ENCODE data around the gene HEATR1. TPM values are rescaled to one million over a fixed set of nuclear protein-coding genes. Genes with fewer than 3 reads are reported as not detected.

Gene HEATR1
- total and polyA plus RNA-seq, 3 donors from 2014 or later = 27.9 to 57.7 (median 51.7) TPM

DNA sequence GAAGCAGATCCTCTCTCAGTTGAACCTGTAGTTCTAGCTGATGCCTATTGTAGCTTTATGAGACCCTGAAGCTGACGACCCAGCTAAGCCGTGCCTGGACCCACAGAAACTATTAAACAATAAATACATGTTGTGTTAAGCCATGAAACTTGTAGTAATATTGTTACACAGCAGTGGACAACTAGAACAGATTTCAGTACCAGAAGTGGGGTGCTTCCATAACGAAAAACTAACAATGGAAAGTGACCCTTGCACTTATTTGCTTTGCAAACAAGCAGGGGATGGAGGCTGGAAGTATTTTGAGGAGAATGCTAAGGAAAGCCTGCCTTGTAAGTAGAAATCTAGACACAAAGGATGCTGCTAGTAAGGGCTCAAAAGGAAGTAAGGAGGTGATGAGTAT is 18.1 kb upstream of the HEATR1 start:
- no peak for DNase-seq
- H3K27me3 ChIP-seq = no peaks in the 10 kb centered on the region
- TF ChIP-seq, protein P1, sequence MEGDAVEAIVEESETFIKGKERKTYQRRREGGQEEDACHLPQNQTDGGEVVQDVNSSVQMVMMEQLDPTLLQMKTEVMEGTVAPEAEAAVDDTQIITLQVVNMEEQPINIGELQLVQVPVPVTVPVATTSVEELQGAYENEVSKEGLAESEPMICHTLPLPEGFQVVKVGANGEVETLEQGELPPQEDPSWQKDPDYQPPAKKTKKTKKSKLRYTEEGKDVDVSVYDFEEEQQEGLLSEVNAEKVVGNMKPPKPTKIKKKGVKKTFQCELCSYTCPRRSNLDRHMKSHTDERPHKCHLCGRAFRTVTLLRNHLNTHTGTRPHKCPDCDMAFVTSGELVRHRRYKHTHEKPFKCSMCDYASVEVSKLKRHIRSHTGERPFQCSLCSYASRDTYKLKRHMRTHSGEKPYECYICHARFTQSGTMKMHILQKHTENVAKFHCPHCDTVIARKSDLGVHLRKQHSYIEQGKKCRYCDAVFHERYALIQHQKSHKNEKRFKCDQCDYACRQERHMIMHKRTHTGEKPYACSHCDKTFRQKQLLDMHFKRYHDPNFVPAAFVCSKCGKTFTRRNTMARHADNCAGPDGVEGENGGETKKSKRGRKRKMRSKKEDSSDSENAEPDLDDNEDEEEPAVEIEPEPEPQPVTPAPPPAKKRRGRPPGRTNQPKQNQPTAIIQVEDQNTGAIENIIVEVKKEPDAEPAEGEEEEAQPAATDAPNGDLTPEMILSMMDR (IDR thresholded peaks at IDR 0.05) = no peak
- TF ChIP-seq POLR2A (IDR thresholded peaks at IDR 0.05) = no peak
- H3K36me3 ChIP-seq (ENCODE audit: low read depth, missing control alignments) = no peaks in the 10 kb centered on the region
- 53 to 59% methylated on average over 3 of the region's 3 CpGs for WGBS, 2 donors
- no peaks in the 10 kb centered on the region for H3K4me1 ChIP-seq
- intact Hi-C loops (cut with DNase I; ENCODE audit: low total_unique reads) = no loop called here
- H3K9me3 ChIP-seq = no peaks in the 10 kb centered on the region
- H3K4me3 ChIP-seq = no peak overlapping the region
- H3K27ac ChIP-seq = no peak overlapping the region

DNA sequence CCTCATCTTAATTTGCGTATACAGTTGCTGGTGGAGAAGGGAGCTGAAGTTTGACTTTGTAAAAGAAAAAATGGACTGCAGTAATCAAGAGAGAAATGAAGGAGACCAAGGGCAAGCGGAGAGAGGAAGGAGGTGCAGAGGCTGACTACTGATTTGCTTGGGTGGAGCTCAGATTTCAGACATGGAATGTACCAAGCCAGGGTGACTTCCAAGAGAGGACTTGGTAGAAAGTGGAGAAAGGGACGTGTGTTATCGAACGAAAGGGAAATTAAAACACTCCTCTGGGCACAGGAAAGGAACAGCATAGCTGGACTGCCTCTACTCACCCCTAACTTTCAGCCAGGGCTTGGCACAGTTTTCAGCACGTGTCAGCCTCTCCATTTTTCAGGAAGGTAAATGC is 15.1 kb upstream of the HEATR1 start:
- Histone ChIP-seq H3K4me3 (no peak overlapping the region), H3K4me1 (no peaks in the 10 kb centered on the region), H3K27me3 (no peaks in the 10 kb centered on the region), H3K27ac (no peak overlapping the region), H3K36me3 (ENCODE audit: low read depth, missing control alignments) (no peaks in the 10 kb centered on the region), H3K9me3 (no peaks in the 10 kb centered on the region)
- DNase-seq = no peak
- WGBS, 2 donors = 82 to 85% methylated on average over 6 of the region's 6 CpGs
- TF ChIP-seq POLR2A (IDR thresholded peaks at IDR 0.05) = no peak
- intact Hi-C loops (cut with DNase I; ENCODE audit: low total_unique reads) = no loop called here

DNA sequence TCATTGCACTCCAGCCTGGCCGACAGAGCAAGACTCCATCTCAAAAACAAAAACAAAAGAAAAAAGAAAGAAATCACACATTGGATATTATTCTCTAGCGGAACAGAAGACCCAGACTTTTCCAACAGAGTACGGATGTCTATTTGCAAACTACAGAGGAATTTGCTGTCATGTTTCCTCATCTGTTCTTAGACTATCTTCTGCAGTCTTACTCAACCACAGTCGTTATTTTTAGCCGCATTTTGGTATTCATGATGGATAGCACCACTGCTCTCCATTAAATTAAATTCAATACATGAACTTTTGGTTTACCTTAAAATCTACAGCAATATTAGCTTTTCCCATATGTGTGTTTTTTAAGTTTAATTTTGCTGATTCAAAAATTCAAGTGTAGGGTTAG is 14.2 kb upstream of the HEATR1 start:
- intact Hi-C loops (cut with DNase I; ENCODE audit: low total_unique reads) = no loop called here
- Histone ChIP-seq H3K36me3 (ENCODE audit: low read depth, missing control alignments) (no peaks in the 10 kb centered on the region), H3K4me1 (no peaks in the 10 kb centered on the region), H3K9me3 (no peaks in the 10 kb centered on the region), H3K27ac (no peak overlapping the region), H3K4me3 (no peak overlapping the region), H3K27me3 (no peaks in the 10 kb centered on the region)
- DNase-seq = no peak
- no peak for TF ChIP-seq POLR2A (IDR thresholded peaks at IDR 0.05)
- TF ChIP-seq, protein P1 (IDR thresholded peaks at IDR 0.05) = no peak
- WGBS, 2 donors = 89% methylated on average over 5 of the region's 5 CpGs

DNA sequence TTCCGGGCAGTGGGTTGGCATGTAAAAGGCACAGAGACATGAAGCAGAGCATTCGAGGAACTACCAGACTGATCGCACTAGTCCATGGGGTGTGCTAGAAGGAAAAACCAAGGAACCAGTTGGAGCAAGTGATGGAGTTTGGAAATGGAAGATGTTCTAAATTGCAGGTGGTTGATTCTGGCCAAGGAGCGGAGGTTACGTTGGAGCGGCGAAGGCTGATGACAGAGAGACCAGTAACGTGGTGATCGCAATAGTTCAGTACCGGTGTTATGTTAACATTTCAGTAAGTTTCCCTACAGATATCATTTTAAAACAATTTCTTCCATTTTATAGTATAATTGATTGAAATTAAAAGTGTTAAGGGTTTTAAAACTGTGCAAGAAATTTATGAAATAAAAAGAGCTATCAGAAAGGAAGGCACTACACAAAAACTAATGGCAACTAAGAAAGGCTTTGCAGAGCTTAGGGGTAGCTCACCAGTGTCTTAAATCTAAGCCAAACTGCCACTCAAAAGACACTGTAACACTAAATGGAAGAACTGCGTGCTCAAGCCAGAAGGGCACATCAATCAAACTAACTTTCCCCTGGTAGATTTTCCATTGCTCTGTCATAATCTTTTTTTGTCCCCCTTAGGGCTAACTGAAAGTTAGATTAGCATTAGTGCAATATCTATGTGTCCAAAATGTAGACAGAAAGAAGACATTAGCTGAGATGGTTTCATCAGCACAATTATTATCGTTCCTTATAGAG is 11.3 kb upstream of the HEATR1 start:
- WGBS, 2 donors = 92% methylated on average over 12 of the region's 12 CpGs

DNA sequence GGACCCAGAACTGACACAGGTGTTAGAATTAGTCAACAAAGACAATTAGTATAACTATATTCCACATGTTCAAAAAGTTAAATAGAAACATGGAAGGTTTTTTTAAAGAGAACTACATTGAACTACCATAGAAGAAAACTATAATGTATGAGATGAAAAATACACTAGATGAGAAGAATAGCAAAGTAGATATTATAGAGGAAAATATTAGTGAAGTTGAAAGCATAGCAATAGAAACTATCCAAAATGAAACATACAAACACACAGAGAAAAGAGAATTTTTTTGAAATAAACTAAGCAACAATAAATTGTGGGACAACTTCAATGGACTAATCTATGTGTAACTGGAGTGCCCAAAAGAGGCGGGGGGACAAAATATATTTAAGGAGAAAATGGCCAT is 8.0 kb upstream of the HEATR1 start:
- intact Hi-C loops (cut with DNase I; ENCODE audit: low total_unique reads) = no loop called here
- H3K4me3 ChIP-seq = no peak overlapping the region
- H3K27me3 ChIP-seq = no peaks in the 10 kb centered on the region
- no peaks in the 10 kb centered on the region for H3K9me3 ChIP-seq
- no peak for TF ChIP-seq POLR2A (IDR thresholded peaks at IDR 0.05)
- TF ChIP-seq, protein P1 (IDR thresholded peaks at IDR 0.05) = no peak
- 91 to 97% methylated on average over 1 of the region's 1 CpG for WGBS, 2 donors
- no peaks in the 10 kb centered on the region for H3K4me1 ChIP-seq
- DNase-seq = no peak
- H3K27ac ChIP-seq = no peak overlapping the region
- H3K36me3 ChIP-seq (ENCODE audit: low read depth, missing control alignments) = no peaks in the 10 kb centered on the region

More for the DNA sequence above, 11.3 kb upstream of the HEATR1 start:
- H3K27me3 ChIP-seq = no peaks in the 10 kb centered on the region
- H3K36me3 ChIP-seq (ENCODE audit: low read depth, missing control alignments) = no peaks in the 10 kb centered on the region
- no peak for DNase-seq
- H3K27ac ChIP-seq = no peak overlapping the region
- TF ChIP-seq POLR2A (IDR thresholded peaks at IDR 0.05) = no peak
- TF ChIP-seq, protein P1 (IDR thresholded peaks at IDR 0.05) = no peak
- no peaks in the 10 kb centered on the region for H3K9me3 ChIP-seq
- no peak overlapping the region for H3K4me3 ChIP-seq
- no peaks in the 10 kb centered on the region for H3K4me1 ChIP-seq
- intact Hi-C loops (cut with DNase I; ENCODE audit: low total_unique reads) = no loop called here

All from testis (tissue), 3 donors.